GM18861 (cell line): ENCODE data around the gene UPF1.

ENCODE experiments used
- ATAC-seq: cut with Tn5 transposase; IDR thresholded peaks from one replicate; pipeline ENCODE4 v1.9.1; 2021; ENCODE audit not compliant: unreplicated experiment

Gene UPF1

GRCh38 chr19:18831524-18832305 lies at the start of gene UPF1:
UPF1 (plus strand) TSS chr19:18831959; CDS start chr19:18832210, 251 bp downstream.
- ATAC-seq: peak; percentile 64

GRCh38 chr19:18782559-18783225 lies 49.1 kb upstream of the UPF1 start:
- no peak for ATAC-seq

- no peak for ATAC-seq
Observed at GRCh38 chr19:18783958-18784785, 47.6 kb upstream of the UPF1 start.

GRCh38 chr19:18784786-18785120 lies 47.0 kb upstream of the UPF1 start:
- no peak for ATAC-seq

GRCh38 chr19:18785179-18786124 lies 46.3 kb upstream of the UPF1 start:
- no peak for ATAC-seq

- ATAC-seq: no peak
Observed at GRCh38 chr19:18788529-18789421, 43.0 kb upstream of the UPF1 start.

- ATAC-seq: no peak
Observed at GRCh38 chr19:18789422-18789869, 42.3 kb upstream of the UPF1 start.

GRCh38 chr19:18789883-18790565 lies 41.7 kb upstream of the UPF1 start:
- ATAC-seq: no peak

- ATAC-seq: no peak
Observed at GRCh38 chr19:18790566-18791314, 41.0 kb upstream of the UPF1 start, which contains the start of gene COMP. COMP (minus strand) TSS chr19:18791305; CDS start chr19:18791269, 36 bp downstream.

GRCh38 chr19:18791315-18791678 lies 40.5 kb upstream of the UPF1 start:
- ATAC-seq: no peak

- ATAC-seq: no peak
Observed at GRCh38 chr19:18792661-18793060, 39.1 kb upstream of the UPF1 start.

GRCh38 chr19:18793144-18794028 lies 38.4 kb upstream of the UPF1 start:
- ATAC-seq: no peak

- no peak for ATAC-seq
Observed at GRCh38 chr19:18794029-18794313, 37.8 kb upstream of the UPF1 start.

- no peak for ATAC-seq
Observed at GRCh38 chr19:18794692-18795091, 37.1 kb upstream of the UPF1 start.

- no peak for ATAC-seq
Observed at GRCh38 chr19:18795540-18795939, 36.2 kb upstream of the UPF1 start.

- ATAC-seq: no peak
Observed at GRCh38 chr19:18796239-18796638, 35.5 kb upstream of the UPF1 start.
